Measurements from ENCODE around the gene SMYD1.

The SMYD1 gene

GRCh38 chr2:88087073-88087472 is 19.4 kb downstream of the SMYD1 start:
- no peak for DNase-seq

- DNase-seq, result no peak
These were observed 20.1 kb downstream of the SMYD1 start for GRCh38 chr2:88087763-88088162.

- no peak for DNase-seq
These were observed 21.4 kb downstream of the SMYD1 start for GRCh38 chr2:88088999-88089398.

- DNase-seq, result peak in 3 of 51 donors; percentile 9 to 24 (median 18)
These were observed 23.0 kb downstream of the SMYD1 start for GRCh38 chr2:88090446-88091283.

GRCh38 chr2:88091943-88092342 is 24.3 kb downstream of the SMYD1 start:
- DNase-seq, result no peak

- DNase-seq, result no peak
These were observed 25.1 kb downstream of the SMYD1 start for GRCh38 chr2:88092773-88093172.

- peak in 2 of 51 donors; percentile 8 to 23 for DNase-seq
These were observed 27.4 kb downstream of the SMYD1 start for GRCh38 chr2:88095022-88095421.

GRCh38 chr2:88096708-88097107 is 29.1 kb downstream of the SMYD1 start:
- DNase-seq, result no peak

- DNase-seq, result no peak
These were observed 29.6 kb downstream of the SMYD1 start for GRCh38 chr2:88097192-88097591.

- no peak for DNase-seq
These were observed 30.4 kb downstream of the SMYD1 start for GRCh38 chr2:88097891-88098557.

GRCh38 chr2:88098558-88098900 is 30.9 kb downstream of the SMYD1 start:
- no peak for DNase-seq

- DNase-seq, result no peak
These were observed 32.3 kb downstream of the SMYD1 start for GRCh38 chr2:88099798-88100488.

GRCh38 chr2:88100489-88100858 is 32.8 kb downstream of the SMYD1 start:
- DNase-seq, result peak in 1 of 51 donors; percentile 7

GRCh38 chr2:88108796-88109195 is 41.2 kb downstream of the SMYD1 start:
- no peak for DNase-seq

- no peak for DNase-seq
These were observed 43.2 kb downstream of the SMYD1 start for GRCh38 chr2:88110830-88111229.

GRCh38 chr2:88113069-88113468 is 45.4 kb downstream of the SMYD1 start:
- no peak for DNase-seq

- no peak for DNase-seq
These were observed 47.3 kb downstream of the SMYD1 start for GRCh38 chr2:88114889-88115288.

GRCh38 chr2:88115825-88116518 is 48.3 kb downstream of the SMYD1 start:
- DNase-seq, result no peak

- DNase-seq, result no peak
These were observed 49.2 kb downstream of the SMYD1 start for GRCh38 chr2:88116669-88117432.

- DNase-seq, result no peak
These were observed 50.3 kb downstream of the SMYD1 start for GRCh38 chr2:88117973-88118372.

- no peak for DNase-seq
These were observed 54.1 kb downstream of the SMYD1 start for GRCh38 chr2:88121678-88122077.

Data from hypothalamus (tissue), 51 donors.